ENCODE results near the gene DAGLA.

DNA sequence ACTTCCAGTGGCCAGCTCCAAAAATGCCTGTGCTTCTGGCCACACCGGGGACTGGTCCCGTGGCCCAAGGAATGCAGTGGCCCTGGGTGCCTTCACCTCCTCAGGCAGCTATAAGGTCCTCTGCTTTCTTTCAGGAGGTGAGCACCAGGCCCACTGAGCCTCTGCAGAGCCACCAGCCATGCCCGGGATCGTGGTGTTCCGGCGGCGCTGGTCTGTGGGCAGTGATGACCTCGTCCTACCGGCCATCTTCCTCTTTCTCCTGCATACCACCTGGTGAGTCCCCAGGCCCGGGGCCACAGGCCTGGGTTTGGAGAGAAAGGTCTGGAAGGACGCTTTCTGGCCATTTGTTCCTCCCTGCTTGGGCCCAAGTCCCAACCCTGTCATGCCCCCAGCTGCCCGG is 39.8 kb downstream of the DAGLA start:
- TF ChIP-seq, protein P1, sequence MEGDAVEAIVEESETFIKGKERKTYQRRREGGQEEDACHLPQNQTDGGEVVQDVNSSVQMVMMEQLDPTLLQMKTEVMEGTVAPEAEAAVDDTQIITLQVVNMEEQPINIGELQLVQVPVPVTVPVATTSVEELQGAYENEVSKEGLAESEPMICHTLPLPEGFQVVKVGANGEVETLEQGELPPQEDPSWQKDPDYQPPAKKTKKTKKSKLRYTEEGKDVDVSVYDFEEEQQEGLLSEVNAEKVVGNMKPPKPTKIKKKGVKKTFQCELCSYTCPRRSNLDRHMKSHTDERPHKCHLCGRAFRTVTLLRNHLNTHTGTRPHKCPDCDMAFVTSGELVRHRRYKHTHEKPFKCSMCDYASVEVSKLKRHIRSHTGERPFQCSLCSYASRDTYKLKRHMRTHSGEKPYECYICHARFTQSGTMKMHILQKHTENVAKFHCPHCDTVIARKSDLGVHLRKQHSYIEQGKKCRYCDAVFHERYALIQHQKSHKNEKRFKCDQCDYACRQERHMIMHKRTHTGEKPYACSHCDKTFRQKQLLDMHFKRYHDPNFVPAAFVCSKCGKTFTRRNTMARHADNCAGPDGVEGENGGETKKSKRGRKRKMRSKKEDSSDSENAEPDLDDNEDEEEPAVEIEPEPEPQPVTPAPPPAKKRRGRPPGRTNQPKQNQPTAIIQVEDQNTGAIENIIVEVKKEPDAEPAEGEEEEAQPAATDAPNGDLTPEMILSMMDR (conservative IDR thresholded peaks at IDR 0.05), result no peak
- TF ChIP-seq ZFX (IDR thresholded peaks at IDR 0.05), result no peak
